ENCODE measurements around the gene ZFYVE1. TPM values are rescaled to one million over a fixed set of nuclear protein-coding genes. Genes with fewer than 3 reads are reported as not detected.

ZFYVE1 gene
- total and polyA plus RNA-seq, 2 donors (not counting 1 experiment from before 2014, with no cell fraction given) = 17.6 to 22.3 TPM

DNA sequence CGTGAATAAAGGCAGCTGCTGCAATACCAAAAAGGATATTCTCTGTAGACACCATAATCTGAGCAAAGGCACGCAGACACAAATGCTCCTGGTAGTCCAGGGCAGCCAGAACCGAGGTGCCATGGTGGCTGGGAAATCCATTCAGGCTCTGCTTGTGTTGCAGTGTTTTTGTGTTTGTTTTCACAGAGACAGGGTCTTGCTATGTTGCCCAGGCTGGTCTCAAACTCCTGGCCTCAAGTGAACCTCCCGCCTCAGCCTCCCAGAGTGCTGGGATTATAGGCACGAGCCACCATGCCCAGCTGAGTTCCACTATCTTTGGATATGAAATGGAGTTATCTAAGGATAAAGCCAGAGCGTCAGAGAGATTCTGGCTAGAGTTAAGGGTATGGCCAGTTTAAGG lies 60.9 kb downstream of the ZFYVE1 start:
- H3K9me3 ChIP-seq (ENCODE audit: control extremely low read depth in 1 of 3, control insufficient read depth in 2 of 3, insufficient read depth in 1 of 3, low read length in 2 of 3) = no peaks in the 10 kb centered on the region
- H3K4me1 Mint-ChIP-seq = no peaks in the 10 kb centered on the region
- CTCF ChIA-PET = interaction anchor here (1.2 kb wide), 1 partner anchor 18 kb away, joined by 3 read pairs; no protein-coding TSS in a partner anchor
- H3K9me3 Mint-ChIP-seq (ENCODE audit: insufficient read depth) = no peaks in the 10 kb centered on the region
- no peaks in the 10 kb centered on the region for H3K27me3 Mint-ChIP-seq
- no peak overlapping the region for H3K27ac Mint-ChIP-seq
- no peaks in the 10 kb centered on the region for H3K79me2 ChIP-seq (ENCODE audit: control insufficient read depth, insufficient read depth, low read length)
- DNase-seq (no peak), ATAC-seq (ENCODE audit: low read depth) (no peak)
- WGBS (ENCODE audit: insufficient coverage) = 97% methylated on average over 6 of the region's 6 CpGs
- H3K27me3 ChIP-seq (replicated peaks in 1 of 4; ENCODE audit: control extremely low read depth in 1 of 4, control insufficient read depth in 3 of 4, insufficient read depth in 4 of 4, low read length in 3 of 4) = no peaks in the 10 kb centered on the region
- H3K36me3 ChIP-seq (replicated peaks in 1 of 2; ENCODE audit: control extremely low read depth in 1 of 2, control insufficient read depth in 1 of 2, extremely low read depth in 1 of 2, insufficient read depth in 2 of 2, low read length in 1 of 2) = peaks cover 1 to 23% of the 10 kb centered on the region in 2 experiments
- no peak overlapping the region for H2AFZ ChIP-seq (ENCODE audit: insufficient read depth, low read depth, low read length, poor library complexity, severe bottlenecking)
- H3K4me3 Mint-ChIP-seq = no peak overlapping the region
- POLR2A ChIA-PET = no interaction called here
- no peak overlapping the region for H3K4me3 ChIP-seq (ENCODE audit: control extremely low read depth in 1 of 5, extremely low read depth in 1 of 5, insufficient read depth in 1 of 5, low read depth in 2 of 5, low read length in 4 of 5)
- TF ChIP-seq, protein P1, sequence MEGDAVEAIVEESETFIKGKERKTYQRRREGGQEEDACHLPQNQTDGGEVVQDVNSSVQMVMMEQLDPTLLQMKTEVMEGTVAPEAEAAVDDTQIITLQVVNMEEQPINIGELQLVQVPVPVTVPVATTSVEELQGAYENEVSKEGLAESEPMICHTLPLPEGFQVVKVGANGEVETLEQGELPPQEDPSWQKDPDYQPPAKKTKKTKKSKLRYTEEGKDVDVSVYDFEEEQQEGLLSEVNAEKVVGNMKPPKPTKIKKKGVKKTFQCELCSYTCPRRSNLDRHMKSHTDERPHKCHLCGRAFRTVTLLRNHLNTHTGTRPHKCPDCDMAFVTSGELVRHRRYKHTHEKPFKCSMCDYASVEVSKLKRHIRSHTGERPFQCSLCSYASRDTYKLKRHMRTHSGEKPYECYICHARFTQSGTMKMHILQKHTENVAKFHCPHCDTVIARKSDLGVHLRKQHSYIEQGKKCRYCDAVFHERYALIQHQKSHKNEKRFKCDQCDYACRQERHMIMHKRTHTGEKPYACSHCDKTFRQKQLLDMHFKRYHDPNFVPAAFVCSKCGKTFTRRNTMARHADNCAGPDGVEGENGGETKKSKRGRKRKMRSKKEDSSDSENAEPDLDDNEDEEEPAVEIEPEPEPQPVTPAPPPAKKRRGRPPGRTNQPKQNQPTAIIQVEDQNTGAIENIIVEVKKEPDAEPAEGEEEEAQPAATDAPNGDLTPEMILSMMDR (IDR thresholded peaks at IDR 0.05) = no peak
- no peak for TF ChIP-seq EZH2 (IDR thresholded peaks at IDR 0.05; ENCODE audit: borderline replicate concordance, insufficient read depth, low read depth, low read length, poor library complexity, severe bottlenecking)
- H3K27ac ChIP-seq (ENCODE audit: low read length in 2 of 2) = no peak overlapping the region
- intact Hi-C loops (cut with micrococcal nuclease) = no loop called here
- H3K4me1 ChIP-seq (ENCODE audit: control insufficient read depth in 2 of 2, insufficient read depth in 2 of 2, low read length in 2 of 2) = no peaks in the 10 kb centered on the region
- H3K4me2 ChIP-seq (replicated peaks; ENCODE audit: low read depth, low read length, poor library complexity, severe bottlenecking) = no peak overlapping the region
- no peak overlapping the region for H3K9ac ChIP-seq (ENCODE audit: low read length)
- H4K20me1 ChIP-seq (ENCODE audit: control insufficient read depth, insufficient read depth, low read length, poor library complexity, severe bottlenecking) = no peaks in the 10 kb centered on the region

DNA sequence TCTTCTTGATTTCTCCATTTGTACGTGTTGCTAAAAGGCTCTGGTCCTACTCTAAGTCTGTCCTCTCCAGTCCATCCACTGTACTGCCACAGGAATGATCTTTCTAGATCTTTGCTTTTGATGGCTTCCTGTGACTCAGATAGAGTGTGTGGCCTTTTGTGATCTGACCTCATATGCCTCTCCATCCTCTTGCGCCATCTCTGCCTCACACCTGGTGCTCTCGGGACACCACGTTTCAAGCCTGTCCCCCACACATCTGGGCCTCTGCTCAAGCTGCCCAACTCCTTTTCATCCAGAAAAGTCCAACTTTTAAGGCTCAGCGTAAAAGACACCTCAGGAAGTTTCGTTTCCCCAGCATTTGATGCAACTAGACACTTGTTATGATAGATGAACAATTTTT lies 61.7 kb downstream of the ZFYVE1 start:
- ChIA-PET POLR2A (no interaction called here), CTCF (no interaction called here)
- Histone ChIP-seq H3K27me3 (replicated peaks in 1 of 4; ENCODE audit: control extremely low read depth in 1 of 4, control insufficient read depth in 3 of 4, insufficient read depth in 4 of 4, low read length in 3 of 4) (no peaks in the 10 kb centered on the region), H3K9me3 (ENCODE audit: control extremely low read depth in 1 of 3, control insufficient read depth in 2 of 3, insufficient read depth in 1 of 3, low read length in 2 of 3) (no peaks in the 10 kb centered on the region), H3K36me3 (replicated peaks in 1 of 2; ENCODE audit: control extremely low read depth in 1 of 2, control insufficient read depth in 1 of 2, extremely low read depth in 1 of 2, insufficient read depth in 2 of 2, low read length in 1 of 2) (peaks cover 1 to 19% of the 10 kb centered on the region in 2 experiments), H3K27ac (ENCODE audit: low read length in 2 of 2) (no peak overlapping the region), H2AFZ (ENCODE audit: insufficient read depth, low read depth, low read length, poor library complexity, severe bottlenecking) (no peak overlapping the region), H3K4me3 (ENCODE audit: control extremely low read depth in 1 of 5, extremely low read depth in 1 of 5, insufficient read depth in 1 of 5, low read depth in 2 of 5, low read length in 4 of 5) (no peak overlapping the region), H4K20me1 (ENCODE audit: control insufficient read depth, insufficient read depth, low read length, poor library complexity, severe bottlenecking) (no peaks in the 10 kb centered on the region), H3K9ac (ENCODE audit: low read length) (no peak overlapping the region), H3K4me2 (replicated peaks; ENCODE audit: low read depth, low read length, poor library complexity, severe bottlenecking) (no peak overlapping the region), H3K79me2 (ENCODE audit: control insufficient read depth, insufficient read depth, low read length) (no peaks in the 10 kb centered on the region), H3K4me1 (ENCODE audit: control insufficient read depth in 2 of 2, insufficient read depth in 2 of 2, low read length in 2 of 2) (no peaks in the 10 kb centered on the region)
- ATAC-seq (ENCODE audit: low read depth) (no peak), DNase-seq (no peak)
- H3K9me3 Mint-ChIP-seq (ENCODE audit: insufficient read depth) = no peaks in the 10 kb centered on the region
- no peaks in the 10 kb centered on the region for H3K27me3 Mint-ChIP-seq
- 80% methylated on average over 3 of the region's 6 CpGs for WGBS (ENCODE audit: insufficient coverage)
- no peak overlapping the region for H3K4me3 Mint-ChIP-seq
- no peak overlapping the region for H3K27ac Mint-ChIP-seq
- intact Hi-C loops (cut with micrococcal nuclease) = no loop called here
- TF ChIP-seq, protein P1 (IDR thresholded peaks at IDR 0.05) = no peak
- TF ChIP-seq EZH2 (IDR thresholded peaks at IDR 0.05; ENCODE audit: borderline replicate concordance, insufficient read depth, low read depth, low read length, poor library complexity, severe bottlenecking) = no peak
- no peaks in the 10 kb centered on the region for H3K4me1 Mint-ChIP-seq
